GM12891 (cell line): ENCODE results near the gene C4orf51.

Experiments used
- PAX5 ChIP-seq: IDR thresholded peaks from 2 replicates; pipeline ENCODE4 v1.6.1; 2011; ENCODE audit warnings: low read length, moderate library complexity, mild to moderate bottlenecking; ENCODE audit not compliant: insufficient read depth, severe bottlenecking
- POLR2A ChIP-seq: IDR thresholded peaks from 2 replicates; pipeline ENCODE4 v1.6.1; 2011; ENCODE audit warnings: low read depth, low read length, control low read depth
- POLR2AphosphoS5 ChIP-seq: IDR thresholded peaks from 2 replicates; pipeline ENCODE4 v1.6.1; 2011; ENCODE audit warnings: low read depth, low read length, control low read depth
- POU2F2 ChIP-seq: IDR thresholded peaks from 2 replicates; pipeline ENCODE4 v1.6.1; 2011; ENCODE audit warnings: low read depth, mild to moderate bottlenecking, control low read depth, low read length, moderate library complexity
- SPI1 ChIP-seq: IDR thresholded peaks from 2 replicates; pipeline ENCODE4 v1.6.1; 2011; ENCODE audit warnings: low read depth, low read length, control low read depth
- TAF1 ChIP-seq: IDR thresholded peaks from 2 replicates; pipeline ENCODE4 v1.6.1; 2011; ENCODE audit warnings: low read depth, low read length, control low read depth

DNA sequence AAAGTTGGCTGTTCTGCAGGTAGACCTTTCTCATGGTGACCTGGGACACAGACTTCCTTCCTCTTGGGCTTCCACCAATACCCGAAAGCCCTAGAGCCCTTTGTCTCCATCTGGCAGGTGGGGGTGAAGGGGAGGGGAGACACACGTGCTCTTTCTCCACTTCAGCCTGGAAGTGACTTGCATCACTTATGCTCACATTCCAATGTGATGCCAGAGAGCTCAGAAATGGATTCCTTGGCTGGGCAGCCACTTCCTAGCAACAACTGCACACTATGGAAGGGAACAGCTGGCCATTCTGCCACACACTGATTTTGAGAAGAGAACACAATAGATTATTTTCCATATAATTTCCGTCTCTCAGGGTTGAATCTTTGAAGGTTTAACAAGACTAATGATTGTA is 36.3 kb downstream of the C4orf51 start:
- TF ChIP-seq POLR2A, result no peak
- TF ChIP-seq SPI1, result no peak
- TF ChIP-seq POLR2AphosphoS5, result no peak
- no peak for TF ChIP-seq TAF1
- no peak for TF ChIP-seq POU2F2
- no peak for TF ChIP-seq PAX5
